ENCODE data around the gene RHBDD3. TPM values are rescaled to one million over a fixed set of nuclear protein-coding genes. Genes with fewer than 3 reads are reported as not detected.
A peak's percentile ranks its signal among the peaks of the same experiment; 100 is the strongest.

The RHBDD3 gene
- total and polyA plus RNA-seq, 9 of the 15 experiments (the other 6 are each of a cell fraction or from before 2014, with no cell fraction given), result 0.32 to 35.6 (median 14.0) TPM

DNA sequence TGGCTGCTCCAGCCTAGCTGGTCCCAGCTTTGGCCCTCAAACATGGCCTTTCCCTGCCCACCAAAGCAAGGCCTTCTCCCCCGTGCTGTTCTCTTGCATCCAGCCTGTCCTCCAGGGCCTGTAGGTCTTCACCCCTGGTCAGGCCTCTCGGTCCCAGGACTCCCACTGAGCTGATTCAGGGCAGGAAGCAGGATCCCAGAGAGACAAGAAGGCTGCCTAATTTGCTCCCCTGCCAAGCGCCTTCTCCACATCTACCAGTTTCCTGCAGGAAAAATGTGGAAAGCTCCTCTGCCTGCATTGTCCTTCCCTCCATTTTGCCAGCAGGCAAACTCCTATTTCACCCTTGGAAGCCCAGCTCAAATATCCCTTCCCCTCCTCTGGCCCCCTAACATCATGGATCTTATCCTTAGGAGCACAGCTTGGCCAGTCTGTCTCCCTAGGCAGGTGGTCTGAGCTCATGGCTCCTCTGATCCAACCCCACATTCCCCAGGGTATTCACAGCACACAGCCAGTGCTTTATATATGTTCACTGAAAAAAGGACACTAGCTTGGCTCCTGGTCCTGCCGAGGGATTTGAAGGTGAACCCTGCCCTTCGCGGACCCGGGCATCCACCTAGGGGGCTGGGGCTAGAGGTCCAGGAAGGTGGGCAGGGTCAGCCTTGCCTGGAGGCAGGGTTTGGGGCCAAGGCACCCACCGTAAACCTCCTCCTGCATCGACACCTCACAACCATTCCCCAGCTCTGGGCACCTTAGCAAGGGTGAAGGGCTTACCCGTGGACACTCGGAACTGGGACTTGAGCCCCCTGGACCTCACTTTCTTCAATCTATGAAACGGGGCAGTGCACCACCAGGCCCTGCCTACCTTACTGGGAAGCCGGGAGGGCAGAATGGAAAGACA, 968 bp downstream of the RHBDD3 start:
- ChIA-PET POLR2A (interaction anchor here (0.6 to 2.9 kb wide), 12 partner anchors 8 to 1916 kb away, joined by 3 to 10 read pairs (median 3); partner anchors contain the start of gene XBP1), CTCF (ENCODE audit: low intra/inter-chr PET ratio) (no interaction called here)
- peak overlapping the region; percentile 100 for H3K9ac ChIP-seq (ENCODE audit: insufficient read depth in 1 of 2, low read depth in 2 of 2, low read length in 2 of 2)
- BruUV-seq (replicated peaks), result no TSS peak
- peaks cover 63% of the 10 kb centered on the region for H3K79me2 ChIP-seq (ENCODE audit: control insufficient read depth, insufficient read depth, low read length)
- H3K36me3 ChIP-seq (ENCODE audit: control insufficient read depth, insufficient read depth, low read length), result peaks cover 60% of the 10 kb centered on the region
- H4K20me1 ChIP-seq (replicated peaks; ENCODE audit: control insufficient read depth, insufficient read depth, low read length), result peaks cover 32% of the 10 kb centered on the region
- H3K9me3 ChIP-seq (replicated peaks; ENCODE audit: control insufficient read depth, insufficient read depth, low read depth, low read length), result no peaks in the 10 kb centered on the region
- peak overlapping the region; percentile 91 for H3K4me3 ChIP-seq
- H3K4me2 ChIP-seq (ENCODE audit: insufficient read depth, low read length), result peak overlapping the region; percentile 96
- intact Hi-C loops (cut with micrococcal nuclease) (loop anchor here (10.0 kb wide), 1 partner anchor 382 kb away; the partner anchor contains the start of gene ZNRF3), in situ Hi-C loops (cut with MboI) (no loop called here)
- ATAC-seq, result peak; percentile 7; the same call in 2 of the 3 replicates
- H3K4me1 ChIP-seq (replicated peaks in 1 of 2; ENCODE audit: control insufficient read depth in 2 of 2, insufficient read depth in 2 of 2, low read length in 2 of 2), result peaks cover 24 to 28% of the 10 kb centered on the region in 2 experiments; a peak in 4 of 5 replicates
- 3% methylated on average over 9 of the region's 13 CpGs for WGBS (ENCODE audit: insufficient coverage, low coverage, missing lambda C conversion rate)
- TF ChIP-seq RBBP5 (IDR thresholded peaks at IDR 0.05; ENCODE audit: borderline replicate concordance, insufficient read depth, low read length, poor library complexity, severe bottlenecking) (peak; percentile 18), KDM5B (IDR thresholded peaks at IDR 0.05; ENCODE audit: insufficient replicate concordance, low read depth, low read length) (peak; percentile 15), ZFX (CRISPR knock-in tag; IDR thresholded peaks at IDR 0.05) (0 out of 2 replicates have a peak, but pooled peaks have one; percentile 30), KAT8 (IDR thresholded peaks at IDR 0.05; ENCODE audit: low read depth) (no peak)
- peaks cover 3% of the 10 kb centered on the region for H3K9me1 ChIP-seq (ENCODE audit: control insufficient read depth, insufficient read depth, low read length)
- peak overlapping the region; percentile 100 for H2AFZ ChIP-seq (ENCODE audit: low read depth, low read length)
- no peaks in the 10 kb centered on the region for H3K27me3 ChIP-seq (ENCODE audit: control insufficient read depth in 2 of 2, insufficient read depth in 2 of 2, low read length in 2 of 2)
- peak in 1 of 4 experiments; percentile 27 for DNase-seq (ENCODE audit: extremely low read depth in 1 of 4, low spot score in 3 of 4)
- FAIRE-seq, result peak; percentile 19
- H3K27ac ChIP-seq (ENCODE audit: extremely low read depth, low read depth, low read length), result peak overlapping the region; percentile 100

All from K562 (cell line).